Measurements from ENCODE around the gene C2CD3.

DNA sequence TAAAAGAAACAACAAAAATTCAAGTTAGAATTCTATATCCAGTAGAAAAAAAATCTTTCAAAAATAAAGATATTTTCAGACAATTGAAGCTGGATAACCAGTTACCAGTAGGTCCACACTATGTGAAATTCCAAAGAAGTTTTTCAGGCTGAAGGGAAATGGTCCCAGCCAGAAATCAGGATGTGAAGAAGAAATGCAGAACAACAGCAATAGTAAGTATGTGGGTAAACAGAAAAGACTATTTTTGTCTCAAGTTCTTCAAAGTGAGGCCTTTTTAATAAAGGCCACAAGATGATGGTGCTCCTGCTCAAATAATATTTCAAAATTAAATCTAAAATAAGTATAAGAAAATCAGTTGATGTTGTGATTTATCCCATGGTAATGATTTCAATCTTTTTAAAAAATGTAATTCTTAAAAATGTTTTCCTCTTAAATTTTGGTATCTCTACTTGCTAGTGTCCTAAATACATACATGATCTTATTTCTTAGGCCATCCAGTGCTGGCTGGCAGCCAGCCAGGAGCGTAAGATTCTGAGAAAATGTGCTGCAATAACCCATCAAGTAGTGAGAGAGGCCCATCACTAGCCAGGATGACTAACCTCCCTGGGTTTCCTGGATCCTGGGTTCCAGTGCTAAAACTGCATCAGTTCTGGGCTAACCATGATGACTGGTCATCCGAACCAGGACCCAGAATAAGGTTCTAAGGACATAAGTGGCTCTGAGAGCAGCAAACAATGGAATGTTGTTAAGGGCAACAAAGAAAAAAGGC is 146.4 kb downstream of the C2CD3 start:
- no peak for TF ChIP-seq POLR2A (IDR thresholded peaks at IDR 0.05)
- TF ChIP-seq, protein P1, sequence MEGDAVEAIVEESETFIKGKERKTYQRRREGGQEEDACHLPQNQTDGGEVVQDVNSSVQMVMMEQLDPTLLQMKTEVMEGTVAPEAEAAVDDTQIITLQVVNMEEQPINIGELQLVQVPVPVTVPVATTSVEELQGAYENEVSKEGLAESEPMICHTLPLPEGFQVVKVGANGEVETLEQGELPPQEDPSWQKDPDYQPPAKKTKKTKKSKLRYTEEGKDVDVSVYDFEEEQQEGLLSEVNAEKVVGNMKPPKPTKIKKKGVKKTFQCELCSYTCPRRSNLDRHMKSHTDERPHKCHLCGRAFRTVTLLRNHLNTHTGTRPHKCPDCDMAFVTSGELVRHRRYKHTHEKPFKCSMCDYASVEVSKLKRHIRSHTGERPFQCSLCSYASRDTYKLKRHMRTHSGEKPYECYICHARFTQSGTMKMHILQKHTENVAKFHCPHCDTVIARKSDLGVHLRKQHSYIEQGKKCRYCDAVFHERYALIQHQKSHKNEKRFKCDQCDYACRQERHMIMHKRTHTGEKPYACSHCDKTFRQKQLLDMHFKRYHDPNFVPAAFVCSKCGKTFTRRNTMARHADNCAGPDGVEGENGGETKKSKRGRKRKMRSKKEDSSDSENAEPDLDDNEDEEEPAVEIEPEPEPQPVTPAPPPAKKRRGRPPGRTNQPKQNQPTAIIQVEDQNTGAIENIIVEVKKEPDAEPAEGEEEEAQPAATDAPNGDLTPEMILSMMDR (IDR thresholded peaks at IDR 0.05): no peak
- TF ChIP-seq EP300 (IDR thresholded peaks at IDR 0.05): no peak
- TF ChIP-seq POLR2AphosphoS5 (IDR thresholded peaks at IDR 0.05): peak in 1 of 2 donors; percentile 57

All from upper lobe of left lung (tissue), 4 donors.